NCI-H774 (cell line): Measurements from ENCODE around the gene CCDC102A.
"Not testable (repeated sequence)": the region's sequence is repeated elsewhere in the genome, so short reads cannot be mapped to it uniquely, and the experiment has no call there.

ENCODE experiments used
- DNase-seq: peaks from one replicate; lab custom pipeline; 2025; lab: John Stamatoyannopoulos, UW

CCDC102A gene

DNA sequence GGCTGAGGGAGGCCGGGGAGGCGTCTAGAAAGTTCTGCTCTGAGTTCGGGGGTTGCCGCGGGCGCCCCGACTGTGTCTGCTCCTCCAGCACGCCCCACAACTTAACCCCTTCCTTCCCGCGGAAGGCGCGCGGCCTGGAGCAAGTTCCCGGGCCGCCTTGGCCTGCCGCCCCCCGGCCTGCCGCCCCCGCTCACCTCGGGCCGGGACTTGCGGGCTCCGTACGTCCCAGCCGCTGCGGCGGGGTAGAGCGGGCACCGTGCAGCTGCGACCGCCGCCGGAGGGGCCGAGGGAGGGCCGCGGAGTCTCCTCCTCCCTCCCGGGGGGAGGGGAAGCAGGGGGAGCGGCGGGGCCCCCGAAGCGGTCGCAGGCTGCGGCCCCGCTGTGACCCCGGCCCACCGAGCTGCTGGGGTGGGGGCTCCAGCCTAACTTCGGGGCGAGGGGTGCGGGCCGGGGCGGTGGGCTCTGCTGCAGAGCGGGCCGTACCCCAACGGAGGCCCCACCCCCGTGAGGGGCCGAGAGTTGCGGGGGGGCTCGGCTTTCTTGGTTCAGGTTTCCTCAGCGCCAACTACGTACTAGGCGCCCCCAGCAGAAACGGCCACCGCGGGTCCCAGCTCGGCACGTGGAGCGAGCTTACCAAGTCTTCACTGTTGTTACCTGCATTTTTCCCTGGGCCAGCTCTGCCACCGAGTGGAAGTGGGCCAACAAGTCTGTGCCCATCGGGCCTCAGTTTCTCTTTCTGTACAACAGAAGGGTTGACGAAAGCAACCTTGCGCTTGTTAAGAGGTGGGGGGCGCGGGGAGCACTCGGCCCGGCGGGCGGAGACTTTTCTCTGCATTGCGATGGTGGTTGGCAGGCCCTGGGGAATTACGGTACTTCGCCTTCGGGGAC is at the start of gene CCDC102A:
Gene CCDC102A, minus strand, starts transcription at position 266 of the 888 bp plus-strand sequence. CDS start 7,394 bp downstream, outside the sequence.
- DNase-seq: no peak

- no peak for DNase-seq
These were observed 48.8 kb upstream of the CCDC102A start for GRCh38 chr16:57585051-57585687.

GRCh38 chr16:57579361-57579665 is 42.9 kb upstream of the CCDC102A start:
- DNase-seq: no peak

DNA sequence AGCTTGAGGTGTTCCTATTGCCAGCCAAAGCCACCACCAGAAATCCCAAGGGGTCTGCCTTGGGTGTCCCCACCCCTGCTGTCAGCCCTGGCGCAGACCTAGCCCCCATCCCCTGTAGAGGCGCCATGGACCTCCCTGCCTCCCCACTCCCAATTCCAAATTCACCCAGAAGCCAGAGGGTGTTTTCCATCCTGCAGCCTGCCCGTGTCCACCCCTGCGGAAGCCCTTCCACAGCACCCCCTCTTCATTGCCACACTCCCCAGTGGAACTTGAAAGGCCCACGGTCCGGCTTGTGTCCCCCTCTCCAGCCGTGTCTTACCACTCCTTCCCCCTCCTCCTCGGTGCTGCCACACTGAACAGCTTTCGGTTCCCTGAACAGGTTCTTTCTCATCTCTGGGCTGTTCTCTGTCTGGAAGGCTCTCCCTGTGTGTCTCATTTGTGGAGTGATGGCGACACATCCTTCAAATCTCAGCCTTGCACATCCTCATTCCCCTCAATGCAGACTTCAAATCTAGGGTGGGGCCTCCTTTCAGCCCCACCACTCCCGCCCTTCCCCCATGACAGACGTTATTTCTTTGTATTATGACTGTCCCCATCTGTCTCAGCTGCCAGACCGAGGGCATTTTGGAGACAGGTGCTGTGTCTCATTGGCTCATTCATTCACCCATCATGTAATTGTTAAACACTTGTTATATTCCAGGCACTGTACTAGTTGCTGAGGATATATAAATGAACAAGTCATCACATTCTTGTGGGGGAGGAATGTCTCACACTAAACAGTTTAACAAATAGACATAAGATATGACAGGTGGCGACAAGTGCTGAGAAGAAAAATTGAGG is 42.4 kb upstream of the CCDC102A start:
- no peak for DNase-seq

DNA sequence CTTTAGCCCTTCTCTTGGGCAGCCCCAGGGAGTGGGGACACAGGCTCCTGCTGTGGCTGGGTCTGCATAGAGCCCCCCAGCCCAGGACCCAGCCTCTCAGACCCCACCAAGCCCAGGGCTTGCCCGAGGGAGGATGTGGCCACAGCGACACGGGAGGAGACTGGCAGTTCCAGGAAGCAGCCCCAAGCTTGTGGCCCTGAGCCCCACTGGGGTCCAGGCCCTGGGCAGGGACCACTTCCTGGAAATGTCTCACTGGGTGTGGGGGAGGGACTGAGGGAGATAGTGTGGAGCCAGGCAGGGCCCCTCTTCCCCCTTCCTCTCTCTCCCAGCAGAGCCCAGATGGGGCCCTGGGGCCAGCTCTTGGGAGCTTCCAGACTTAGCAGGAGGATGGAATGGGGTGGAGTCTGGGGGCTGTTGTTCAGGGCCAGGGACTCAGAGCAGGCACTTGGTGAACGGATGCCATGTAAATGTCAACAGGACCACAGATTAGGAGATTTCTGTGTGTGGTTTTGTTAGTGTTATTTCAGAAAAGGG is 41.4 kb upstream of the CCDC102A start:
- DNase-seq: no peak

- no peak for DNase-seq
These were observed 40.8 kb upstream of the CCDC102A start for GRCh38 chr16:57577214-57577613.

GRCh38 chr16:57576429-57576870 is 40.1 kb upstream of the CCDC102A start:
- peak; percentile 63 for DNase-seq

DNA sequence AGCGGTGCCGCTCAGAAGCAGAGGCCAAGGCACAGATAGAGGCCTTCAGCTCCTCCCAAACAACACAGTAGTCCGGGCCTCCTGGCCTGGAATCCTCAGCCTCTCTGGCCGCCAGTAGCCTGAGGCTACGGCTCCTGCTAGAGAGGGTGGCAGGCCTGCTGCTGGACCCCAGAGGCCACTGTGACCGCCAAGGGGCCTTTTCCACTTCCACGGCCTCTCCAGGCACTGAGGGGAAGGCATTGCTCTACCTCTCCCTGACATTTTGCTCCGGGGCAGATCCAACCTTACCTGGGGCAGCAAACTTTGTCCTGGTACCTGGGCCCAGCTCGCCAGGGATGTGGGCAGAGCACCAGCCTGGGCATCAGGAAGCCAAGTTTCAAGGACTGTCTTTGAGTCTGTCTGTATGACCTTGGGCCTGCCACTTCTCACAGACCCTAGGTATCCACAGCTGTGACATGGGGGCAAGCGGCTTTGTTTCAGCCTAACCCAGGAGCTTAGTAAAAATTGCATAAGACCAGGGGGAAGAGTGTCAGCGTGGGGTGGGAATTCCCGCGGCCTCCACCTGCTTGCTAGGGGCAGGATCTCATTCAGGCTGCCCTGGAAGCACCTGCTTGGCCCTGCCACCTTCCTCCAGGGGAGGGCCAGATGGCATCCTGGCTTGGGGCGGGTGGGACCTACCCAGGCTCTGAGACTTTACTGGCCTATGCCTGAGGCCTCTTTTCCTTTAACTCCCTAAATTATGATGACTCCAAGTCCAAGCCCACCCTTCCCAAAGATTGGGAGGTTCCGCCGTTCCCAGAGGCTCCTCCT is 39.3 kb upstream of the CCDC102A start:
- no peak for DNase-seq

DNA sequence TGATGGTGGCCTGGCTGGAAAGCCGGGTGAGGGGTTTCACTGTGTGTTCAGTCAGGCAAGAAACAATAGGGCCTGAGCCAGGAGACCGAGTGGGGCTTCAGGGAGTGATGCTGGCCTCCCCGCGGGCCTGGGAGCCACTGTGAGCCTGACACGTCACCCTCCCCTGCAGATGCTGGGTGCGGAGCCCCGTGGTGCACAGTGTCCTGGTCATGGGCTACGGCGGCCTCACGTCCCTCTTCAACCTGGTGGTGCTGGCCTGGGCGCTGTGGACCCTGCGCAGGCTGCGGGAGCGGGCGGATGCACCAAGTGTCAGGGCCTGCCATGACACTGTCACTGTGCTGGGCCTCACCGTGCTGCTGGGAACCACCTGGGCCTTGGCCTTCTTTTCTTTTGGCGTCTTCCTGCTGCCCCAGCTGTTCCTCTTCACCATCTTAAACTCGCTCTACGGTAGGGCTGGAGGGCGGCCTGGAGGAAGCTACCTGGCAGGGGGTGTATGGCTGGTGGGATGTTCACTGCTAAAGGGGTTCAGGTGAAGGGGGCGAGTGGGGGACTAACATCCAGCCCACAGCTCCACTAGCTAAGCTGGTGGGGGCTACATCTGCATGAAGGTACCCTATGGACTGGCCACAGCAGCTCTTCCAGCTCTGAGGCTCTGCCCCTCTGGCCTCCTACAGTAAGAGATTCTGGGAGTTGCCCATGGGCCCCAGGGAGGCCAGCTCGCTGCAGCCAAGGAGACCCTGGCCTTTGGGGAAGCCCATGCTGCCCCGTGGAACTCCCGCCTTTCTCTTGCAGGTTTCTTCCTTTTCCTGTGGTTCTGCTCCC is 38.5 kb upstream of the CCDC102A start:
- no peak for DNase-seq

- no peak for DNase-seq
These were observed 37.7 kb upstream of the CCDC102A start for GRCh38 chr16:57574086-57574485.

DNA sequence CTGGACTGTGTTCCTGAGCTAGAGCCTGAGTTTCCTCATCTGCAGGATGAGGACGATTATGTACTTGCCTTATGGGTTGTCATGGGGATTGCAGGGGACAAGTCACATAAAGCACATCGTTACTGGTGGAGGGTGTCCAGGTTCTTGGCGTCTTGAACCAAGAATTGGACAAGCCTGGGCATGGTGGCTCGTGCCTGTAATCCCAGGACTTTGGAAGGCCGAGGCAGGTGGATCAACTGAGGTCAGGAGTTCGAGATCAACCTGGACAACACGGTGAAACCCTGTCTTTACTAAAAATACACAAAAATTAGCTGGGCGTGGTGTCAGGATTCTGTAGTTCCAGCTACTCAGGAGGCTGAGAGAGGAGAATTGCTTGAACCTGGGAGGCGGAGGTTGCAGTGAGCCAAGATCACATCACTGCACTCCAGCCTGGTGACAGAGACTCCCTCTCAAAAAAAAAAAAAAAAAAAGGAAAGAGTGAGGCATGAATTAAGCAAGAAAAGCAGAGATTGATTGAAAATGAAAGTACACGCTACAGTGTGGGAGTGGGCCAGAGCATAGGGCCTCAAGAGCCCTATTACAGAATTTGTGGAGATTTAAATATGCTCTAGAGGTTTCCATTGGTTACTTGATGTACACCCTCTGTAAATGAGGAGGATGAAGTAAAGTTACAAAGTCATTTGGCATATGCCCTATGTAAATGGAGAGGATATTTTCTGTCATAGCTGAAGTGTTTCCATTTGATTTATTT is 36.8 kb upstream of the CCDC102A start:
- no peak for DNase-seq

DNA sequence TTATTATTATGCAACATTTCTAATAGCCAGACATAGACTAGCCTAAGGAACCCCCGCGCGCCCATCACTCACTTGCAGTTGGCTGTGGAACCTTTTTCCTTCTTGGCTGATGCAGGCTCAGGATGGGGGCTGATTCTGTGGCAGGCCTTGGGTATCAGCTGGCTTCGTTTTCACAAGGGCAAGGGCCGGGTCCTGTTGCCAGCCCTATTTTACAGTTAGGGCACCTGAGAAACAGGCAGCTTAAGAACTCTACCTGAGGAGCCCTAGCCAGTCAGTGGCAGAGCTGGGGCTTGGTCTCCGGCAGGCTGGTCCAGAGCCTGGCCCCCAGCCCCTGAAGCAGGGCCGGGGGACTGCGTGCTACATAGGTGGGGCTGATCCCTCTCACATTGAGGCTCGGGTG is 34.7 kb upstream of the CCDC102A start:
- DNase-seq: no peak

GRCh38 chr16:57570301-57571070 is 34.1 kb upstream of the CCDC102A start:
- DNase-seq: no peak

DNA sequence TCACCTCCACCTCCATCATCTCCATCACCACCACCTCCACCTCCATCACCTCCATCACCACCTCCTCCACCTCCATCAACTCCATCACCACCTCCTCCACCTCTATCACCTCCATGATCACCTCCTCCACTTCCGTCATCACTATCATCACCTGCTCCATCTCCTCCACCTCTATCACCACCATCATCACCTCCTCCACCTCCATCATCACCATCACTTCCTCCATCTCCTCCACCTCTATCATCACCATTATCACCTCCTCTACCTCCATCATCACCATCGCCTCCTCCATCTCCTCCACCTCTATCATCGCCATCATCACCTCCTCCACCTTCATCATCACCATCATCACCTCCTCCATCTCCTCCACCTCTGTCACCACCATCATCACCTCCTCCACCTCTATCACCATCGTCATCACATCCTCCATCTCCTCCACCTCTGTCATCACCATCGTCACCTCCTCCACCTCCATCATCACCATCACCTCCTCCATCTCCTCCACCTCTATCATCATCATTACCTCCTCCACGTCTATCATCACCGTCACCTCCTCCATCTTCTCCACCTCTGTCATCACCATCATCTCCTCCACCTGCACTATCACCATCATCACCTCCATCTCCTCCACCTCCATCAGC is 33.1 kb upstream of the CCDC102A start:
- no peak for DNase-seq

GRCh38 chr16:57568772-57569171 is 32.4 kb upstream of the CCDC102A start:
- not testable (repeated sequence) for DNase-seq

GRCh38 chr16:57568173-57568678 is 31.9 kb upstream of the CCDC102A start:
- DNase-seq: no peak

DNA sequence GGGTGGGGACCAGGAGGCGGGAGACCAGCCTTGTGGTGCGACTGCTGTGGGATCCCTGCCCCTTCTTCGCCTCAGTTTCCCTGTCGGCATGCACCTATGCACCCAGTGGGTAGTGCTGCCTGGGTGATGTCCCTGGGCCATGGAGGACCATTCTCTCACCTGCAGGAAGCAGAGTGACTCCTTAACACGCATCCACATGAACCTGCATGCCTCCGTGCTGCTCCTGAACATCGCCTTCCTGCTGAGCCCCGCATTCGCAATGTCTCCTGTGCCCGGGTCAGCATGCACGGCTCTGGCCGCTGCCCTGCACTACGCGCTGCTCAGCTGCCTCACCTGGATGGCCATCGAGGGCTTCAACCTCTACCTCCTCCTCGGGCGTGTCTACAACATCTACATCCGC is 31.3 kb upstream of the CCDC102A start:
- no peak for DNase-seq

GRCh38 chr16:57566436-57566835 is 30.1 kb upstream of the CCDC102A start:
- DNase-seq: no peak
